Embryonic facial prominence (tissue), 1 donor: Measurements from ENCODE around the gene CUEDC1.
A peak's percentile ranks its signal among the peaks of the same experiment; 100 is the strongest.

Experiments used
- DNase-seq: peaks from one replicate; pipeline ENCODE4 v3.0.0-alpha.2; 2016; ENCODE audit errors: extremely low spot score

Gene CUEDC1

DNA sequence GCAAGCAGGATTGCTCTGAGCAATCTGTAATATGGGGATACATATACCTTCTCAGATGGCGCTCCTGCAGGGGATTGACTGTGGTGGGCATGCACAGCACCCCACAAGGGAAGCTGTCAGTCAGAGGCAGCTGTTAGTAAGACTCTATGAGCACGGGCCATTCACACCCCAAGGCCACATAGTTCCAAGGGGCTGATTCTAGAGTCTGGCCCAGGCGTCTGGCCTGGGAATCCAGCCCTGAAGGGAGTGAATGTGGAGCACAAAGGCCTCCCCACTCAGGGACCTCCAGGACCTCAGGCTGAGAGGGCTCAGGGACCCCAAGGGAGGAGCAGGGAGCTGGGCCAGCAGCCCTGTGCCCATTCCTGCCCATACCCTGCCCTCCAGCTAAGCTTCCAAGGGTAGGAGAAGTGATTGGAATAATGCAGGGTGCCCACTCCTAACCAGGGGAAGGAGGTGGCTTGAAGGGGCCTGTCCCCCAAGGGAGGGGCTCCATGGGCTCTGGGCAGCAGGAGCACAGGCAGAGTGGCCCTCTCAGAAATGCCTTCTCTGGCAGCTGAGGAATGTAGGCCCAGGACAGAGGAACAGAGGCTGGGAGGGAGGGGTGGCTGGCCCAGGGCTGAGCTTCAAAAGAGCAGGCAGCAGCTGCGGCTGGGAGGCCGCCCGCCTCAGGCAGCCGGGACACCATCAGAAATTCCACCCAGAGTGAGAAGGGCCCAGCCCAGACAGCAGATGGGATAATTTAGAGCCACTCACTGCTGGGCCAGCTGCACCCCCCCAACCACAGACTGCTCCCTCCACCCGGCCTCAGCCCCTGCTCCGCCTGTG is 56.5 kb downstream of the CUEDC1 start:
- DNase-seq, result no peak

DNA sequence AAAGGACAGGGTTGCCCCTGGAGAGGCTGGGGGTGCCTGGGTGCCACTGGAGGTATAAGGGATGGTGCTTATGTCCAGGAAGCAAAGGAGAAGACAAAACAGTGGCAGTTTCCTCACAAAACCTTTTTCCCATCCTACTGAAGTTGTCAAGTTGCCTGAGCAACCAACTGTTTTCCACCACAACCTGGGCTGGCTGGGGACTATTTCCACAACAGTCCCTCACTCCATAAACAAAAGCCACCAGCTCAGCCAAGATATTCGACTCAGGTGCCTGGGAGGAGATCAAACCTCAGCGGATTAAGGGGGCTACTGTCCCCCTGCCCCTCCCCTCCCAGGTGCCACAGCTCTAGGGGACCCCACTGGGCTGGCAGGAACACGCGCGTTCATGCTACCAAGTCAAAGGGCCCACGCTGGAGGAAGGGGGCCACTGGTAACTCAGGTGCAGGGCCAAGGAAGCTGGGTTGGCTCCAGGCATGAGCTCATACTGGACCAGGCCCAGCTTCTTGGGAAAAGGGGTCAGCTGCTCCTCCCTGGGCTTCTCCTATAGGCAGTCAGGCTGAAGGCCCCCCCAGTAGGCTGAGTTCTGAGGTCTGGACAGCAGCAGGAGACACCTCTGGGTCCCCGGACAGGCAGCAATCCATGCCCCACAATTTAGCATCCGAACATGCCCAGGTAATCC is 59.7 kb downstream of the CUEDC1 start:
- DNase-seq, result no peak

- no peak for DNase-seq
Measured at GRCh38 chr17:57894848-57895247, 60.4 kb downstream of the CUEDC1 start.

- peak; percentile 84 for DNase-seq
Measured at GRCh38 chr17:57892820-57893595, 62.2 kb downstream of the CUEDC1 start.

GRCh38 chr17:57892146-57892819 is 62.9 kb downstream of the CUEDC1 start:
- DNase-seq, result no peak

GRCh38 chr17:57890857-57891232 is 64.4 kb downstream of the CUEDC1 start:
- no peak for DNase-seq

- no peak for DNase-seq
Measured at GRCh38 chr17:57889892-57890856, 65.0 kb downstream of the CUEDC1 start.

DNA sequence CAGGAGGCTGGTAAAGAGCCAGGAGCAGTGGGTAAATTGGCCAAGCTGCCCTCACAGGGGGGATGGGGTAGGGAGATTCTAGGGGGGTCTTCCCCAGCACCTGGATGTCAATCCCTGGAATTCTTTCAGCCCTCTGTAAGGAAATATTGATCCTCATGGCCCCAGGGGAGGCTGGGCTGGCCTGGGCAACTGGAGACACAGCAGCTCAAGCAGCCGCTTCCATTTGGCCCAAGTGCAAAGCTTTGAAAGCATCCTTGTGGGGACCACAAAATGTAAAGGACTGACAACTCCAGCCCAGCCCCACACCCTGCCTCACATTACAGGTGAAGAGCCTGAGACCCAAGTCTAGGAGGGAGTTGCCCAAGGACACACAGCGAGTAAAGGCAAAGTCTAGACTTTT is 66.0 kb downstream of the CUEDC1 start:
- DNase-seq, result no peak

- no peak for DNase-seq
Measured at GRCh38 chr17:57888311-57889216, 66.6 kb downstream of the CUEDC1 start.

- no peak for DNase-seq
Measured at GRCh38 chr17:57887161-57887560, 68.1 kb downstream of the CUEDC1 start.

- no peak for DNase-seq
Measured at GRCh38 chr17:57886020-57886419, 69.2 kb downstream of the CUEDC1 start.

- no peak for DNase-seq
Measured at GRCh38 chr17:57885148-57885915, 69.9 kb downstream of the CUEDC1 start.

DNA sequence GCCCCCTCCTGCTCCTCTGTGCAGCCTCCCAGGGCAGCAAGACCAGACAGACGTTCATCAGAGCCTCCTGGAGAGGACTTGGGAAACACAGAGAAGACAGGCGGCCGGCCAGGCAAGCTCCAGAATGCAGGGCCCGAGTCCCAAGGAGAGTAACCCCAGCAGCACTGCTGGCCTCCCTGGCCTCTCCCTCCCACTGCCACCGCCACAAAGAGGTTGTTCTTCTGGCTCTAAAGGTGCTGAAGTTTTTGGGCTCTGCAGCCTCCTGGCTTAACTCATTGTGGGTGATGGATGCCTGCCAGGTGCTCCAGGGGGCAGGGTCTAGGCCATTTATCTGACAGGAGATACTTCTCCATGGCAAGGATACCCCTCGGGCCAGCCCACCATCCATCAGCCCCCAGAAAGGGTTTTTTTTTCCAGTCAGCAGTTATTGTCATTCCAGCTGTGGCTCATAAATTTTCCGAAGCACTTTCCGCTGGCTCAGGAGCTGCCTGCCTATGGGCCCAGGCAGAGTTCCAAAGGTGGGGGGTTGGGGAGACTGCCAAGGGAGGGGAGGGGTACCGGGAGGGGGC is 73.3 kb downstream of the CUEDC1 start:
- no peak for DNase-seq

DNA sequence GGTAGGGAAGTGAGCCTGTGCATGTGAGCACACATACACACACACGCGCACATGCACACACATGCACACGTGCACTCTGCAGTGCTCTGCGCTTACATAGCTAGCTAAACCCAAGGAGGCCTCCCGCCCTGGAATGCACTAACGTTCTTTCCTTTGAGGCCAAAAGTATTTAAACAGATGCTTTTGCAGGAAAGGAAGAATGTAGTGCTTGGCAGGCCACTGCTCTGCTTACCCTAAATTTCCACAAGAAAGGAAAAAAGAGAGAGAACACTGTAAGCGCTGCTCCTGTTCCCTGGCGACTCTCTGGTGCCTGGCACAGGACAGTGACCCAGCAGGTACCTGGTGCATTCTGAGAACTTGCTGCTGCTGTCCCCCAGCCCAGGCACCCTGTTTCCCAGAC is 74.1 kb downstream of the CUEDC1 start:
- DNase-seq, result peak; percentile 90

- DNase-seq, result no peak
Measured at GRCh38 chr17:57880086-57880456, 75.1 kb downstream of the CUEDC1 start.

DNA sequence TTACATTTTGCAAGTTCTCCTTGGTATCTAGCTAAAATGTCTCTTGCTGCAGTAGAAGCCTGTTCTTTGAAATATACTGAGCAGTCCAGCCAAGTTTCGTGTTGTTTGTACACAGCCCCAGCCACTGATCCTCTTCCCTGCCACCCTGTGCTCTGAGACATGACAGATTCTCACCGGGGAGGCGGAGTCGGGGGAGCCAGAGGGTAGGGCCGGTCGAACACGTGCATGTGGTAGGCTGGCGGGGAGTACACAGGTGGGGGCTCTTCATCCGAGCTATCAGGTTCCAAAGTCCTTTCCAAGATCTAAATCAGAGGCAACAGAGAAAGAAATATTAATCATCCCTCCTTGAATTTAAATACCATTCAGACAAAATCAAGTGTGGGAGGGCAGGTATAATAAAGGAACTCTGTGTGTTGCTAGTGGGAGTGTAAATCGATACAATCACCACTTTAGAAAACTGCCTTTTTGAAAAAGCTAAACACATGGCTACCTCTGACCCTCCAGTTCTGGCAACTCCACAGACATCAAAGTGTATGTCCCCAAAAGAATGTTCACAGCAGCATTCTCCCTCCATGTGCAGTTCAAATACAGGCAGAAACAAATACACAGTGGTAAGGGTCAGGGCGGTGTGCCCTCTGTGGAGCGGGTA is 75.7 kb downstream of the CUEDC1 start:
- DNase-seq, result no peak

DNA sequence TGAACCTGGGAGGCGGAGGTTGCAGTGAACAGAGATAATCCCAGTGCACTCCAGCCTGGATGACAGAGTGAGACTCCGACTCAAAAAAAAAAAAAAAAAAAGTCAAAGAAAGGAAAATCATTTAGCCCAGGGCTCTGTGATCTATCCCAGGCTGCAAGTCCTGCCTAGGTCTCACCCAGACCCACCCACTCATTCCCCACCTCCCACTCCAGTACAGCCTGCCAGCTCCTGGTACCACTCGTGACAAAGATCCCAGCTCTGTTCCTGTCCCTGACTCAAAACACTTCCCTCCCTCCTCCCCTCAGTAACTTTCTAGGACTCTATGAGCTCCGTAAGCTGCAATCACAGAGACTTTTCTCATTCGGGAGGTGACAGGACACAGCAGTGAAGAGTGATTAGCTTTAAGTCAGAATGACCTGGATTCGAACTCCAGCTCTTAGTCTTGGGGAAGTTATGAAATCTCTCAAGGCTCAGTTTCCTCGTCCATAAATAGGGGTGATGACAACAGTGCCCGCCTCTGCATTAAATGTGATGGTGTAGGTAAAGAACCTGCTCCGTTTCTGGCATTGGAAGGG is 77.3 kb downstream of the CUEDC1 start:
- no peak for DNase-seq

- no peak for DNase-seq
Measured at GRCh38 chr17:57876866-57877237, 78.4 kb downstream of the CUEDC1 start.
